H1 (cell line): ENCODE measurements around the gene ABHD18. TPM values are rescaled to one million over a fixed set of nuclear protein-coding genes. Genes with fewer than 3 reads are reported as not detected.

ENCODE experiments used
- CTCF ChIA-PET: fragments of 300-600 bp; sonication (Branson Sonifier 250); formaldehyde crosslinking; loops from one replicate; lab custom pipeline; 2021; ENCODE audit not compliant: partially characterized antibody; lab: Charles Lee
- POLR2A ChIA-PET: fragments of 300-600 bp; sonication (Branson Sonifier 250); formaldehyde crosslinking; loops from one replicate; lab custom pipeline; 2021; ENCODE audit warnings: inconsistent platforms; ENCODE audit not compliant: partially characterized antibody; lab: Charles Lee
- DNase-seq, 2 experiments: peaks; one replicate each; pipeline versions ENCODE4 v3.0.0 to v3.0.0-alpha.2; 2010 to 2022; ENCODE audit warnings: low spot score in 2 of 2, low read depth in 1 of 2, mixed read lengths in 1 of 2
- FAIRE-seq: peaks from 2 replicates; lab custom pipeline; 2011; peaks lifted over from hg19 to GRCh38; lab: Jason Lieb, UNC
- H2AFZ ChIP-seq: 2 replicates; pipeline ENCODE4 v1.8.1; 2012; ENCODE audit warnings: low read length, inconsistent platforms
- H2AK5ac ChIP-seq: 2 replicates; pipeline ENCODE4 v1.6.1; 2013; ENCODE audit warnings: low read depth, low read length
- H2BK120ac ChIP-seq: replicated peaks from 2 replicates; pipeline ENCODE3; 2013; ENCODE audit warnings: low read depth, low read length, inconsistent platforms
- H2BK12ac ChIP-seq: 2 replicates; pipeline ENCODE4 v1.6.1; 2013; ENCODE audit warnings: low read depth, low read length
- H2BK15ac ChIP-seq: 2 replicates; pipeline ENCODE4 v1.6.1; 2013; ENCODE audit warnings: low read length
- H2BK20ac ChIP-seq: 2 replicates; pipeline ENCODE4 v1.6.1; 2013; ENCODE audit warnings: low read length
- H2BK5ac ChIP-seq: 2 replicates; pipeline ENCODE4 v1.6.1; 2013; ENCODE audit warnings: low read depth, low read length
- H3K14ac ChIP-seq: 2 replicates; pipeline ENCODE4 v1.6.1; 2013; ENCODE audit warnings: inconsistent platforms; ENCODE audit not compliant: insufficient read length
- H3K18ac ChIP-seq: 2 replicates; pipeline ENCODE4 v1.6.1; 2013; ENCODE audit warnings: low read length; ENCODE audit errors: extremely low read depth
- H3K23ac ChIP-seq: 2 replicates; pipeline ENCODE4 v1.6.1; 2013; ENCODE audit warnings: inconsistent platforms; ENCODE audit not compliant: insufficient read length
- H3K23me2 ChIP-seq: 2 replicates; pipeline ENCODE4 v1.6.1; 2013; ENCODE audit warnings: low read depth, low read length
- H3K27ac ChIP-seq: 2 replicates; pipeline ENCODE4 v1.6.1; 2011; ENCODE audit warnings: low read depth, low read length, inconsistent platforms
- H3K27me3 ChIP-seq, 4 experiments: replicated peaks in 1 of 4; 1 replicate in 1 of 4; 2 replicates in 3 of 4; pipeline versions ENCODE4 v1.6.1 to v1.8.1; 2011 to 2013; ENCODE audit warnings: low read length in 3 of 4, mild to moderate bottlenecking in 3 of 4, inconsistent platforms in 2 of 4, mixed read lengths in 2 of 4, moderate library complexity in 1 of 4; ENCODE audit not compliant: control insufficient read depth in 3 of 4, insufficient read depth in 3 of 4; ENCODE audit errors: extremely low read depth in 1 of 4
- H3K36me3 ChIP-seq, 4 experiments: 2 replicates each; pipeline versions ENCODE4 v1.6.1 to v1.8.1; 2011 to 2013; ENCODE audit warnings: mild to moderate bottlenecking in 4 of 4, low read length in 3 of 4, moderate library complexity in 2 of 4, control low read depth in 1 of 4, inconsistent platforms in 1 of 4; ENCODE audit not compliant: insufficient read depth in 4 of 4, control insufficient read depth in 2 of 4
- H3K4ac ChIP-seq: replicated peaks from 2 replicates; pipeline ENCODE3; 2013; ENCODE audit warnings: low read length, low read depth, mixed read lengths, inconsistent platforms; ENCODE audit not compliant: insufficient read length
- H3K4me1 ChIP-seq, 4 experiments: replicated peaks in 1 of 4; 1 replicate in 1 of 4; 2 replicates in 3 of 4; pipeline versions ENCODE4 v1.6.1 to v1.8.1; 2011 to 2013; ENCODE audit warnings: low read length in 3 of 4, inconsistent platforms in 2 of 4, mixed read lengths in 1 of 4; ENCODE audit not compliant: insufficient read depth in 4 of 4, control insufficient read depth in 3 of 4
- H3K4me2 ChIP-seq, 2 experiments: 2 replicates each; pipeline versions ENCODE4 v1.6.1 to v1.8.1; 2011 to 2013; ENCODE audit warnings: low read depth in 2 of 2, low read length in 2 of 2, control low read depth in 1 of 2, inconsistent platforms in 1 of 2, mild to moderate bottlenecking in 1 of 2; ENCODE audit not compliant: insufficient read depth in 1 of 2
- H3K4me3 ChIP-seq, 4 experiments: fragments of 200-600, 300-600 bp in 1 of 4; sonication (generic), shearing (Covaris generic), sonication (Bioruptor Twin) in 1 of 4; 2 replicates each; pipeline versions ENCODE4 v1.5.1 to v1.8.1; 2011 to 2016; ENCODE audit warnings: low read length in 4 of 4, low read depth in 3 of 4, control low read depth in 2 of 4, inconsistent platforms in 2 of 4, mild to moderate bottlenecking in 2 of 4, mixed read lengths in 1 of 4, moderate library complexity in 1 of 4; ENCODE audit not compliant: insufficient read depth in 2 of 4; ENCODE audit errors: extremely low read depth in 1 of 4
- H3K56ac ChIP-seq: replicated peaks from 2 replicates; pipeline ENCODE3; 2013; ENCODE audit warnings: low read depth, mild to moderate bottlenecking, mixed read lengths, low read length, inconsistent platforms; ENCODE audit not compliant: insufficient read length
- H3K79me1 ChIP-seq: 2 replicates; pipeline ENCODE4 v1.6.1; 2013; ENCODE audit warnings: low read depth, low read length, control low read depth
- H3K79me2 ChIP-seq, 2 experiments: 2 replicates each; pipeline versions ENCODE4 v1.6.1 to v1.8.1; 2012 to 2013; ENCODE audit warnings: low read length in 2 of 2, mild to moderate bottlenecking in 2 of 2, inconsistent platforms in 1 of 2; ENCODE audit not compliant: insufficient read depth in 2 of 2, control insufficient read depth in 1 of 2
- H3K9ac ChIP-seq, 4 experiments: replicated peaks in 1 of 4; 1 replicate in 1 of 4; 2 replicates in 3 of 4; pipeline versions ENCODE4 v1.6.1 to v1.8.1; 2011 to 2013; ENCODE audit warnings: low read depth in 3 of 4, low read length in 3 of 4, control low read depth in 2 of 4, mild to moderate bottlenecking in 2 of 4, moderate library complexity in 2 of 4, inconsistent platforms in 1 of 4; ENCODE audit errors: extremely low read depth in 1 of 4
- H3K9me3 ChIP-seq, 2 experiments: 2 replicates each; pipeline versions ENCODE4 v1.6.1 to v1.8.1; 2012 to 2013; ENCODE audit warnings: mild to moderate bottlenecking in 2 of 2, moderate library complexity in 2 of 2, control low read depth in 1 of 2, inconsistent platforms in 1 of 2, low read depth in 1 of 2, low read length in 1 of 2, mixed read lengths in 1 of 2; ENCODE audit not compliant: insufficient read depth in 2 of 2
- H4K20me1 ChIP-seq, 2 experiments: replicated peaks in 1 of 2; 2 replicates each; pipeline versions ENCODE3 to v1.8.1; 2011 to 2013; ENCODE audit warnings: inconsistent platforms in 2 of 2, low read length in 2 of 2, mild to moderate bottlenecking in 1 of 2; ENCODE audit not compliant: insufficient read depth in 2 of 2, control insufficient read depth in 1 of 2
- H4K5ac ChIP-seq: 2 replicates; pipeline ENCODE4 v1.6.1; 2013; ENCODE audit warnings: low read length, low read depth, mixed read lengths, inconsistent platforms; ENCODE audit not compliant: insufficient read length
- H4K8ac ChIP-seq: 2 replicates; pipeline ENCODE4 v1.8.0; 2013; ENCODE audit warnings: mild to moderate bottlenecking, moderate library complexity, low read length, inconsistent platforms; ENCODE audit not compliant: insufficient read depth; ENCODE audit errors: extremely low read depth
- H4K91ac ChIP-seq: replicated peaks from 2 replicates; pipeline ENCODE3; 2013; ENCODE audit warnings: low read length, mixed read lengths, inconsistent platforms; ENCODE audit not compliant: insufficient read length
- BRCA1 ChIP-seq: IDR thresholded peaks from 2 replicates; pipeline ENCODE4 v1.6.1; 2012; ENCODE audit warnings: low read depth, low read length, improper control_type of control experiment
- CEBPB ChIP-seq: IDR thresholded peaks from 2 replicates; pipeline ENCODE4 v1.6.1; 2012; ENCODE audit warnings: low read depth, low read length
- WGBS, 2 experiments: shearing (Covaris generic) in 1 of 2; methylation state at CpG; one replicate each; pipeline versions ENCODE4 v1.1.6 to v1.1.7; 2013 to 2015; ENCODE audit warnings: low lambda C conversion rate in 2 of 2, mixed read lengths in 2 of 2, inconsistent platforms in 1 of 2, low coverage in 1 of 2, missing lambda C conversion rate in 1 of 2; ENCODE audit not compliant: insufficient replicate concordance in 2 of 2, insufficient coverage in 1 of 2, insufficient read length in 1 of 2; ENCODE audit errors: extremely low coverage in 1 of 2, missing lambda C conversion rate in 1 of 2; 5-methylcytosine and 5-hydroxymethylcytosine counted together
- polyA plus RNA-seq, 7 experiments: library from polyadenylated mRNA; depleted of rRNA in 3 of 7; stranded (reverse) in 5 of 7; unstranded in 2 of 7; fragments of >200 nt in 5 of 7; fragments of 200-250 nt in 2 of 7; gene quantifications; 1 replicate in 5 of 7; 2 replicates in 1 of 7; 4 replicates in 1 of 7; pipeline versions ENCODE4 v1.2.1 to v1.2.3, GENCODE V29; 2011 to 2013; ENCODE audit warnings: missing spikeins in 2 of 7, mixed read lengths in 2 of 7
- total RNA-seq: library from RNA; stranded (reverse); fragmentation: NEBNext Ultra II Directional; extraction: Animal tissue kit (Norgen Biotek cat#: 25700); gene quantifications from 2 replicates; pipeline ENCODE4 v1.2.1, GENCODE V29; 2021

Gene ABHD18
- total and polyA plus RNA-seq, 2 of the 8 experiments (the other 6 are each of a cell fraction or from before 2014, with no cell fraction given): 2.7 to 17.0 TPM

DNA sequence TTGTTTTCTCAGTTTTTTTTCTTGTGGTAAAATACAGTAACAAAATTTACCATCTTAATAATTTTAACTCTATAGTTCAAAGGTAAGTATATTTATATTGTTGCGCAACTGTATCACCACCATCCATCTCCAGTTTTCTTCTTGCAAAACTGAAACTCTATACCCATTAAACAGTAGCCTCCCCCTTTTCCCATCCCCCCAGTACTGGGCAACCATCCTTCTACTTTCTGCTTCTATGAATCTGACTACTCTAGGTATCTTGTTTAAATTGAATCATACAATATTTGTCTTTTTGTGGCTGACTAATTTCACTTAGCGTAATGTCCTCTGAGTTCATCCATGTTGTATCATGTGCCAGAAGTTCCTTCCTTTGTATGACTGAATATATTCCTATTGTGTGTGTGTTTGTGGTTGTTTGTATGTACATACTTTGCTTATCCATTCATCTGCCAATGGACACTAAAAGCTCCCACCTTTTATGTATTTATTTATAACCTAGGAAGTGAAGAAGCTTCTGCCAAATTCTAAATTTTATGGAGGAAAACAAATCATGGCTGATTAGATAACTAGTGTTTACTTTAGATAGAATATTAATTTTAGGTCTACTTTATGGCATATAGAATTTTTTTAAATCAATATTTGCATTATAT lies 10.0 kb downstream of the ABHD18 start:
- Histone ChIP-seq H4K20me1 (peaks cover 0 to 2% of the 10 kb centered on the region in 2 experiments), H3K23me2 (no peaks in the 10 kb centered on the region), H2BK20ac (no peak overlapping the region), H3K4me2 (no peak overlapping the region), H3K23ac (no peak overlapping the region), H2BK12ac (no peak overlapping the region), H3K27ac (no peak overlapping the region), H2AFZ (no peak overlapping the region), H4K8ac (no peak overlapping the region), H2BK15ac (no peak overlapping the region), H4K91ac (no peak overlapping the region), H3K4ac (no peak overlapping the region), H2AK5ac (no peak overlapping the region), H4K5ac (no peak overlapping the region), H3K79me1 (no peaks in the 10 kb centered on the region; the same call in 1 of the 2 replicates), H3K56ac (no peak overlapping the region), H3K9me3 (no peaks in the 10 kb centered on the region), H2BK5ac (no peak overlapping the region), H2BK120ac (no peak overlapping the region), H3K14ac (no peak overlapping the region), H3K79me2 (peaks cover 0 to 14% of the 10 kb centered on the region in 2 experiments; a peak in 2 of 4 replicates), H3K36me3 (peaks cover 0 to 4% (median 0%) of the 10 kb centered on the region in 4 experiments; a peak in 1 of 8 replicates), H3K27me3 (no peaks in the 10 kb centered on the region), H3K4me3 (no peak overlapping the region), H3K18ac (no peak overlapping the region), H3K9ac (no peak overlapping the region), H3K4me1 (peaks cover 0 to 3% (median 2%) of the 10 kb centered on the region in 4 experiments; a peak in 2 of 7 replicates)
- 93% methylated on average over 2 of the region's 2 CpGs; no CpG with 5 or more reads in 1 of the 2 experiments for WGBS, 2 experiments
- no peak for TF ChIP-seq BRCA1
- TF ChIP-seq CEBPB: peak; percentile 87
- DNase-seq (no peak), FAIRE-seq (no peak)
- ChIA-PET POLR2A (interaction anchor here (2.1 kb wide), 1 partner anchor 10 kb away, joined by 10 read pairs; the partner anchor contains the start of genes ABHD18 and MFSD8), CTCF (interaction anchor here (1.9 kb wide), 1 partner anchor 76 kb away, joined by 4 read pairs; no protein-coding TSS in a partner anchor)
